Trophoblast cell (in vitro differentiated cells and primary cell): ENCODE results near the gene HSP90AA1.

Source experiments
- DNase-seq, 2 donors: peaks; one replicate each; pipeline ENCODE4 v3.0.0-alpha.2; 2016
- H2AFZ ChIP-seq: 2 replicates; pipeline ENCODE4 v1.6.1; 2013; ENCODE audit warnings: low read length, moderate library complexity, mild to moderate bottlenecking; ENCODE audit not compliant: insufficient read depth, poor library complexity
- H2AK5ac ChIP-seq: 2 replicates; pipeline ENCODE4 v1.6.1; 2013; ENCODE audit warnings: mild to moderate bottlenecking, low read length
- H2BK120ac ChIP-seq: 2 replicates; pipeline ENCODE4 v1.6.1; 2013; ENCODE audit warnings: low read length, mild to moderate bottlenecking, moderate library complexity; ENCODE audit not compliant: insufficient read depth, poor library complexity
- H2BK12ac ChIP-seq: 2 replicates; pipeline ENCODE4 v1.6.1; 2013; ENCODE audit warnings: mild to moderate bottlenecking, low read length, moderate library complexity
- H2BK5ac ChIP-seq: 2 replicates; pipeline ENCODE4 v1.6.1; 2013; ENCODE audit warnings: low read length, low read depth, moderate library complexity, mild to moderate bottlenecking; ENCODE audit not compliant: poor library complexity
- H3K14ac ChIP-seq: 2 replicates; pipeline ENCODE4 v1.6.1; 2013; ENCODE audit warnings: mild to moderate bottlenecking, low read length
- H3K18ac ChIP-seq: 2 replicates; pipeline ENCODE4 v1.6.1; 2013; ENCODE audit warnings: mild to moderate bottlenecking, low read length
- H3K23ac ChIP-seq: 2 replicates; pipeline ENCODE4 v1.6.1; 2013; ENCODE audit warnings: low read length
- H3K27ac ChIP-seq: 2 replicates; pipeline ENCODE4 v1.5.1; 2013; ENCODE audit warnings: low read depth, mild to moderate bottlenecking, inconsistent platforms, low read length, moderate library complexity
- H3K27me3 ChIP-seq: 2 replicates; pipeline ENCODE4 v1.6.1; 2013; ENCODE audit warnings: inconsistent platforms, mild to moderate bottlenecking, low read length, moderate library complexity; ENCODE audit not compliant: insufficient read depth
- H3K36me3 ChIP-seq, 2 experiments: 1 replicate in 1 of 2; 2 replicates in 1 of 2; pipeline ENCODE4 v1.6.1; 2013; ENCODE audit warnings: low read length in 2 of 2, mild to moderate bottlenecking in 2 of 2, moderate library complexity in 1 of 2; ENCODE audit not compliant: insufficient read depth in 2 of 2, control insufficient read depth in 1 of 2
- H3K4ac ChIP-seq: 2 replicates; pipeline ENCODE4 v1.6.1; 2013; ENCODE audit warnings: low read depth, mild to moderate bottlenecking, low read length, moderate library complexity
- H3K4me1 ChIP-seq, 2 experiments: 1 replicate in 1 of 2; 2 replicates in 1 of 2; pipeline ENCODE4 v1.6.1; 2013; ENCODE audit warnings: low read length in 2 of 2, mild to moderate bottlenecking in 2 of 2, moderate library complexity in 1 of 2; ENCODE audit not compliant: insufficient read depth in 2 of 2, control insufficient read depth in 1 of 2
- H3K4me2 ChIP-seq: 2 replicates; pipeline ENCODE4 v1.6.1; 2013; ENCODE audit warnings: inconsistent platforms, mild to moderate bottlenecking, low read length, moderate library complexity
- H3K4me3 ChIP-seq: 2 replicates; pipeline ENCODE4 v1.5.1; 2013; ENCODE audit warnings: mild to moderate bottlenecking, low read depth, low read length, inconsistent platforms
- H3K79me1 ChIP-seq: one replicate; pipeline ENCODE4 v1.6.1; 2013; ENCODE audit warnings: low read length
- H3K79me2 ChIP-seq: 2 replicates; pipeline ENCODE4 v1.6.1; 2013; ENCODE audit warnings: low read length, mild to moderate bottlenecking; ENCODE audit not compliant: control insufficient read depth, insufficient read depth, poor library complexity
- H3K9ac ChIP-seq: 2 replicates; pipeline ENCODE4 v1.6.1; 2013; ENCODE audit warnings: mild to moderate bottlenecking, low read length
- H3K9me3 ChIP-seq: 2 replicates; pipeline ENCODE4 v1.6.1; 2013; ENCODE audit warnings: low read depth, mild to moderate bottlenecking, control low read depth, inconsistent platforms, low read length; ENCODE audit not compliant: insufficient read depth
- H4K12ac ChIP-seq: 2 replicates; pipeline ENCODE4 v1.6.1; 2013; ENCODE audit warnings: low read depth, mild to moderate bottlenecking, low read length, moderate library complexity
- H4K8ac ChIP-seq: 2 replicates; pipeline ENCODE4 v1.6.1; 2013; ENCODE audit warnings: low read depth, mild to moderate bottlenecking, low read length, moderate library complexity
- H4K91ac ChIP-seq: one replicate; pipeline ENCODE4 v1.6.1; 2013; ENCODE audit warnings: low read depth, mild to moderate bottlenecking, low read length, moderate library complexity
- WGBS: extraction: QIAGEN DNeasy Blood & Tissue Kit; methylation state at CpG from one replicate; pipeline ENCODE4 v1.1.7; 2013; ENCODE audit warnings: missing lambda C conversion rate; ENCODE audit not compliant: insufficient read length, insufficient coverage; ENCODE audit errors: extremely low coverage; 5-methylcytosine and 5-hydroxymethylcytosine counted together

The HSP90AA1 gene

GRCh38 chr14:102094101-102094500 is 7.3 kb upstream of the HSP90AA1 start:
- Histone ChIP-seq H3K79me1 (peaks cover 18% of the 10 kb centered on the region), H3K4me1 (peaks cover 25 to 32% of the 10 kb centered on the region in 2 experiments), H3K79me2 (no peaks in the 10 kb centered on the region), H3K23ac (no peak overlapping the region), H3K36me3 (no peaks in the 10 kb centered on the region), H4K12ac (no peak overlapping the region), H2BK12ac (no peak overlapping the region), H3K27me3 (no peaks in the 10 kb centered on the region), H2BK120ac (no peak overlapping the region), H3K18ac (no peak overlapping the region), H3K14ac (no peak overlapping the region), H3K9me3 (no peaks in the 10 kb centered on the region), H3K27ac (no peak overlapping the region), H2AFZ (no peak overlapping the region), H2AK5ac (peak overlapping the region; percentile 3), H3K4ac (no peak overlapping the region), H4K8ac (no peak overlapping the region), H3K9ac (no peak overlapping the region), H2BK5ac (no peak overlapping the region), H3K4me3 (no peak overlapping the region), H4K91ac (no peak overlapping the region), H3K4me2 (no peak overlapping the region)
- no CpG with 5 or more reads among the region's 7 CpGs for WGBS
- no peak for DNase-seq

- Histone ChIP-seq H3K4me1 (peaks cover 35 to 40% of the 10 kb centered on the region in 2 experiments), H3K4me2 (no peak overlapping the region), H3K4me3 (no peak overlapping the region), H3K79me1 (peaks cover 23% of the 10 kb centered on the region), H3K23ac (no peak overlapping the region), H3K27ac (no peak overlapping the region), H2BK120ac (no peak overlapping the region), H4K8ac (no peak overlapping the region), H3K18ac (no peak overlapping the region), H3K27me3 (no peaks in the 10 kb centered on the region), H2AFZ (no peak overlapping the region), H2BK5ac (no peak overlapping the region), H3K9ac (no peak overlapping the region), H3K9me3 (no peaks in the 10 kb centered on the region), H2AK5ac (no peak overlapping the region), H3K79me2 (peaks cover 5% of the 10 kb centered on the region), H3K4ac (no peak overlapping the region), H3K14ac (no peak overlapping the region), H3K36me3 (no peaks in the 10 kb centered on the region), H4K91ac (no peak overlapping the region), H4K12ac (no peak overlapping the region), H2BK12ac (no peak overlapping the region)
- WGBS = no CpG with 5 or more reads among the region's 10 CpGs
- no peak for DNase-seq
These were observed 6.0 kb upstream of the HSP90AA1 start for GRCh38 chr14:102092806-102093205.

- H3K23ac ChIP-seq = peak overlapping the region; percentile 54
- H2AK5ac ChIP-seq = no peak overlapping the region
- H3K14ac ChIP-seq = no peak overlapping the region
- H4K8ac ChIP-seq = no peak overlapping the region
- no peak overlapping the region for H3K9ac ChIP-seq
- H4K91ac ChIP-seq = no peak overlapping the region
- H3K36me3 ChIP-seq = peaks cover 0 to under 1% of the 10 kb centered on the region in 2 experiments
- no peak for DNase-seq
- no peak overlapping the region for H2BK5ac ChIP-seq
- no peak overlapping the region for H3K27ac ChIP-seq
- H3K27me3 ChIP-seq = no peaks in the 10 kb centered on the region
- no peak overlapping the region for H2AFZ ChIP-seq
- H3K79me2 ChIP-seq = peaks cover 17% of the 10 kb centered on the region
- H3K4me2 ChIP-seq = no peak overlapping the region
- H3K4ac ChIP-seq = no peak overlapping the region
- H3K4me3 ChIP-seq = no peak overlapping the region
- no peak overlapping the region for H2BK120ac ChIP-seq
- no peak overlapping the region for H2BK12ac ChIP-seq
- H3K9me3 ChIP-seq = no peaks in the 10 kb centered on the region
- WGBS = no CpG with 5 or more reads among the region's 3 CpGs
- no peak overlapping the region for H4K12ac ChIP-seq
- H3K18ac ChIP-seq = no peak overlapping the region
- H3K4me1 ChIP-seq = peaks cover 25 to 28% of the 10 kb centered on the region in 2 experiments
- peaks cover 22% of the 10 kb centered on the region for H3K79me1 ChIP-seq
These were observed 3.9 kb upstream of the HSP90AA1 start for GRCh38 chr14:102090713-102091112.

- Histone ChIP-seq H2BK5ac (no peak overlapping the region), H3K23ac (no peak overlapping the region), H3K27ac (peak overlapping the region; percentile 10), H2BK120ac (no peak overlapping the region), H3K4ac (no peak overlapping the region), H3K9ac (peak overlapping the region; percentile 19), H3K18ac (peak overlapping the region; percentile 14), H3K79me2 (peaks cover 21% of the 10 kb centered on the region), H3K79me1 (peaks cover 20% of the 10 kb centered on the region), H3K36me3 (peaks cover 4 to 8% of the 10 kb centered on the region in 2 experiments), H3K4me1 (peaks cover 22 to 23% of the 10 kb centered on the region in 2 experiments), H4K91ac (no peak overlapping the region), H3K4me3 (no peak overlapping the region), H3K9me3 (no peaks in the 10 kb centered on the region), H2AK5ac (peak overlapping the region; percentile 9), H4K8ac (no peak overlapping the region), H3K4me2 (no peak overlapping the region), H2BK12ac (peak overlapping the region; percentile 2), H3K14ac (no peak overlapping the region), H2AFZ (no peak overlapping the region), H3K27me3 (no peaks in the 10 kb centered on the region), H4K12ac (no peak overlapping the region)
- WGBS = no CpG with 5 or more reads among the region's 11 CpGs
- DNase-seq = no peak
These were observed 2.9 kb upstream of the HSP90AA1 start for GRCh38 chr14:102089621-102090343.
